ENCODE measurements around the gene ZNF23.

The ZNF23 gene

DNA sequence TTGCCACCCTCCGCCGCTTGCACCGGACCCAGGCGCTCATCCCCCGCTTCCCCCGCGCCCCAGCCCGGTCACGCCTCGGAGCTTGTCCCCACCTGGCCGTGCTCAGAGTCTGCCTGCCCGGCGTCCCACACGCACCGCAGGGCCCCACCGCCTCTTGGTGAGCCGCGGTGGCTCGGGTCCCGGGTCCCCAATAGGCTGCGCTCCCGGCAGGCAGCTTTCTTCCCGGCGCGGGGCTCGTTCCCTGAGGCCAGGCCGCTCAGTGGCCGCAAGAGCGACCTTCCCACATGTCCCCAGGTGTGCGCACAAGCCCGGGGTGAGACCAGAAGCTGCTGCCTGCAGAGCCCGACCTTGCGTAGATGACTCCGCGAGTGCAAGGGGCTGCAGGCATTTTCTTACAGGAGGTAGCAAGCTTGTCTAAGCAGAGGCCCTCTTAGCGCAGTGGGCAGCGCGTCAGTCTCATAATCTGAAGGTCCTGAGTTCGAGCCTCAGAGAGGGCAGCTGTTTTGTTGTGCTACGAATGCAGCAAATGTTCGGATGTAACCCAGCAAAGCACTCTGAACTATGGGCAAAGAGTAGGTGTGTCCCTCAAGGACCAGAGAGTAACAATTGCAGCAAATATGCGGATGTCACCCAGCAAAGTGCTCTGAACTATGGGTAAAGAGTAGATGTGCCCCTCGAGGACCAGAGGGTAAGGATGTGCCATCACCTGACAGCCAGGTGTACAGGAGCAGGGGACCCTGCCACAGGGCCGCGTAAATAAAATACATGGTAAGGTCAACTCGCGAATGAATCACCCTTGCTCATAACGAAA lies 35.8 kb downstream of the ZNF23 start:
- peak; percentile 62 for DNase-seq

DNA sequence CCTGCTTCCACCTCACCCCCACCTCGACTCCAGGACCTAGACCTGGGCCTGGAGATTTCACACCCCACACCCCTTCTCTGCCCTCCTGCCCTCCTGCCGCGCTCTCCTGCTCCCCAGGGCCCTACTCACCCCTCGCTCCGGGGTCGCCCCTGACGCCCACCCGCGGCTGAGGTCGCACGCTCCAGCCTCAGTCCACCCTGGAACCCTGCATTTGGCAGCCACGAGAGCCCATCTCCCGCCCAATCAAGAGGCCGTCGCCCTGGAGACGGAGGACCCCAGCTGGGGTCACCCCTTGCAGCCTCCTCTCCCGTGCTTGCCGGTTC lies 36.3 kb downstream of the ZNF23 start:
- no peak for DNase-seq

DNA sequence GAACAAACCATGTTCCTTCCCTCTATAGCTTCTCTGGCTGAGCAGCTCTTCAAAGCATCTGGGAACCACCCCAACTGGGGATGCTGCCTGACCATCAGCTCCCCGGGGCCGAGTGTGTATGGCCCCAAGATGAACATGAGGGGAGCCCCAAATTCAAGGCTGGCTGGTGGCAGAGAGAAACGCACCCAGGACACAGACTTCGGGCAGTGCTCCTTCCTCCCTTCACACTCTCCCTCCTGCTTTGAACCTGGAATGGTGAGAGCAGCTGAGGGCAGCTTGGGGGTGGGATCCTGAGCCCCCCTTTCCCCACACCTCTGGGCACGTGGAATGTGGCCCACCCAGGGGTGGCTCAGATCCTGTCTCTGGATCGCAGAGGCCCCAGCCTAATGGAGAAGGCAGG lies 37.4 kb downstream of the ZNF23 start:
- no peak for DNase-seq

DNA sequence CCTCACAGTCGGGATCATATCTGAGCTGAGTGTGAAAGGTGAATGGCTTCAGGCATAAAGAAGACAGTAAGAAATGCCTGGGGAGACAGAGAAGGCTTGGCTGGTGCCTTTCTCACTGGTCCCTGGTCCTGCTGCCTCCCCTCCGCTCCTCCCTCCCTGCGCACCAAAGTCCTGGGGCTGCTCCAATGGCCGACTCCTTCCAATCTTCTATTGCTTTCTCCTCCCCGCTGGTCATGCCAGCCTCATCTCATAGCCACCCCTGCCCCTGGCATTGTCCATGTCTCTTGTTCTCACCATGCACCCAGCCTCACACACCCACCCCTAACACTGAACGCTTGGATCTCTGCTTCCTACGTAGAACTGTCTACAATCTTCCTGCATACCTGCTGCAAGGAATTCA lies 38.2 kb downstream of the ZNF23 start:
- no peak for DNase-seq

DNA sequence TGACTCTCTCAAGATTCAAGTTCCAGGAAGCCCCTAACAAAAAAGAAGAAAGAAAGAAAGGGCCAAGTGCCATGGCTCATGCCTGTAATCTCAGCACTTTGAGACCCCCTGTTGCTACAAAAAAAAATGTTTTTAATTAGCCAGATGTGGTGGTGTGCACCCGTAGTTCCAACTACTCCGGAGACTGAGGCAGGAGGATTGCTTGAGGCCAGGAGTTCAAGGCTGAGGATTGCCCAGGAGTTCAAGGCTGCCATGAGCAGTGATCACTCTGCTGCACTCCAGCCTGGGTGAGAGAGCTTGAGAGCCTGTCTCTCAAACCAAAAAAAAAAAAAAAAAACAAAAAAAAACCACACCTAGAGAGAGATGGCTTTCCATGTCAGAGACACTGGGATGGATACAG lies 39.0 kb downstream of the ZNF23 start:
- DNase-seq, result no peak

DNA sequence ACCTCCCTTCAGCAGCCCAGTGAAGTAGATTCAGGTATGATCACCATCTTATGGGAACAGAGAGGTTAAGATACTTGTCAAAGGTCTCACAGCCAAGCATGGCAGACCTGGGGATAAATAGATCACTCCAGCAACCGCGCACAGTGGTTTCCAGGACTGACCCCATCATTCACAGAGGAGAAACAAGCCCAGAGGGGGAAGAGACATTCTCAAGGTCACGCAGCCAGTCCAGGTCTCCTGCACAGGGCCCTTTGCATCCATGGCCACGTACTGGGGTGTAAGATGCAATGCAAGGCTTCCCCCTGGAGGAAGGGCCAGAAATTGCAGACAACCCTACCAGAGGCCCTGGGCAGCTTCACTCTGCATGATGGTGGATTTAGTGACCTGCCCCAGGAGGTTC lies 40.1 kb downstream of the ZNF23 start:
- peak; percentile 32 for DNase-seq

DNA sequence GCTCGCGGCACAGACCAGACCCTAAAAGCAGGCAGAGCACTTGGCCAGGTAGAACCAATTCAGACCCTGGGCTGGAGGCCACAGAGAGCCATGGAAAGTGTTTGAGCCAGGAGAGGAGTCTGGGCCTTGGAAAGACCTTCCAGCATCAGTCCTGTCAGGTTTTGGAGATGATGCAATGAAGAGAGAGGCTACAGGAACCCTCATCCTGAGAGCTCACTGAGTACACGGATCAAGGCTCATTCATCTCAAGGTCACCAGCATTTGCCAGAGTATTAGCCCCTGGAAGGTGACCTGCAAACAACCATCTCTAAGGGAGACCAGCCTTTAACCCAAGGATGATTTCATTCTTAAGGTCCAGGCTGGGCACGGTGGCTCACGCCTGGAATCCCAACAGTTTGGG lies 48.0 kb downstream of the ZNF23 start:
- DNase-seq, result no peak

DNA sequence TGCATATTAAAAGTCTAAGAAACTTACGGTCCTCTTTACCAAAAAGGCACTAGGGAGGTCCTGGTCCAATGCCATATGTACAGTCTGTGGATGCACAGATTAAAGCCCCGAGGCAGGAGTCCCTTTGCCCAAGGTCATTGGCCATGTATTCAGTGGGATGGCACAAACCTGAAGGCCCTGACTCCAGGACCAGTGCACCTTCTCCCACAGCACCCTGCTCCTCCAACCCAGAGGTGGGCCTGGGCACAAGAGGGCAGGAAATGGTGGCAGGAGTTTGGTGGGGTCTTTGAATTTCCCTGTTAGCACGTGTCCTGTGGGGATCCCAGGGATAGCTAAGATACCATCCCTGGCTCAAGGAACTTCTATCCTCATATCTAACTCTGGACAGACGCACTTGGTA lies 48.7 kb downstream of the ZNF23 start:
- DNase-seq, result no peak

DNA sequence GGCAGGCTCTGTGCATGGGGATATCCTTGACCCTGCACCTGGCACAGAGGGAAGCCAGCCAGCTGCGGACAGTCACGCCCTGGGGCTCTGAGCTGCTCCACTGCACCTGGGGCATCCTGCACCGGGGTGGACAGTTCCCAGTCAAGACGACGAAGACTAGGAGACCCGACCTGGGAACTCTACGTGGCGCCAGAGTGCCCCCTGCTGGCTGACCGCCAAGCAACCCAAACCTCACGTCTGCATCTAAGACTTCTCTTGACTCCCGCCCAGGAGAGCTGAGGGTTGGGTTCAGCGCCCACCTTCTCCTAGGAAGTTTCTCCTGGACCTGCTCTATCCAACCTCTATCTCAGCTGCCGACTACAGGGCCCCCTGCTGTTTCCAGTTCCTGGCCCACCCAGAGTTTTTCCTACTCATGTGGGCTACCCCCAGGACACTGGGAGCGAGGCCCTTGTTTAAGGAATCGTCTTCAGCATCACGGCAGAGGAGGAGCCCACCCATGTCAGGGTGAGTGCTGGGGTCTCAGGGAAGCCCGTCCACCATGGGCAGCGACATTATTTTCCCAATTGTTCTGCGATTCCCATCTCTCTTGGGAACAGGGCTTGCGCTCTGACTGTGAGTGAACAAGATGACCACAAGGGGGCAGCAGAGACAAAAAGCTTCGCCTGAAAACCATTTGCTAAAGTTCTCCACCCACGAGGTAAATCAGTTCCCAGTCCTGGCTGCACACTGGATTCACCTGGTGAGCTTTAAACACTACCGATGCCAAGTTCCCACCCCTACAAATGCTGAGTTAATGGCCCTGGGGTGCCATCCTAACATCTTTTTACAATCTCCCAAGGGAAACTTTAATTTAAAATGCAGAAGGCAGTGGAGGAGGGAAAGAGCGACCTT lies 49.5 kb downstream of the ZNF23 start:
- DNase-seq, result peak; percentile 61

DNA sequence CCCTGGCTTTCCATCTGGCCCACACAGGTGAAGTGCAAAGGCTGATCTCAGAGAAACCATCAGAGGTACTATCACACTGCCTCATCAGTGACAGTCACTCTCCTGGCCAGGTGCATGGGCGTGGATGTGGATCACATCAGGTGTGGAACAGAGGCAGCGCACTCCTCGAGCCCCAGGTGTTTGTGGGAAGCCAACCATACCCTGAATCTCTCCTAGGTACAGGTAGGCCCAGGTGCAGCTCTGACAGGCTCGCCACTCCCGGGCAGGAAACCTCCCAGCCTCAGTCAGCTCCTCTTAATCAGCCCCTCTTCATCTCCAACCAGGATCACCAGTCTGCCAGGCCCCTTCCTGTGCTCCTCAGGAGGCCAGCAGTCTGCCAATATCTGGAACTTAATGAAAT lies 51.9 kb downstream of the ZNF23 start:
- no peak for DNase-seq

DNA sequence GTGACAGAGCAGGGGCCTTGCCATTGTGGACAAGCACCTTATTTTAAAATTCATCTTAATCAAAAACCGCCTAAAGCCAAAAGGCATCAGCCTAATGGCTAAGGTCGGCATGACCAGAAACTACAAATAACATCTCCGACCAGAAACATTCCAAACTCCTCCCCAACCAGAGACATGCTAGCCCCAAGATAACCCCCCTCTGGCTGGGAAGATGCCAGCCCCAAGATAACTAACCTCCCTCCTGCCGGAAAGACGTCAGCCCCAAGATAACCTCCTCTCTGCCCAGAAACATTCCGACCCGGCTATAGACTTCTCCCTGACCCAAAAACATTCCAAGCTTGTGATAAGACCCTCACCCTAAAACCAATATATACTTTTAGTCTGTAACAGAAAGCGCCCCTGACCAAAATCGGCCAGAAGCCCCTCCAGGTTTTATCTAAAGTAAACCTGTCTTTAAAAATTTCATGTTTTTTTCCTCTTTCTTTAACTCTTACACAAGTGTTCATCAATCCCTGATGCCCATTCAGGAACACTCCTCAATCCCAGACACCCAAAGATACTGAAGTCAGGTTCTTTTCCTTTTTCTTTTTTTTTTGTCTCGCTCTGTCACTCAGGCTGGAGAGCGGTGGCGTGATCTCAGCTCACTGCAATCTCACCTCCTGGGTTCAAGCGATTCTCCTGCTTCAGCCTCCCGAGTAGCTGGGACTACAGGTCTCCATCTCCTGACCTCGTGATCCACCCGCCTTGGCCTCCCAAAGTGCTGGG lies 52.9 kb downstream of the ZNF23 start:
- DNase-seq, result no peak

DNA sequence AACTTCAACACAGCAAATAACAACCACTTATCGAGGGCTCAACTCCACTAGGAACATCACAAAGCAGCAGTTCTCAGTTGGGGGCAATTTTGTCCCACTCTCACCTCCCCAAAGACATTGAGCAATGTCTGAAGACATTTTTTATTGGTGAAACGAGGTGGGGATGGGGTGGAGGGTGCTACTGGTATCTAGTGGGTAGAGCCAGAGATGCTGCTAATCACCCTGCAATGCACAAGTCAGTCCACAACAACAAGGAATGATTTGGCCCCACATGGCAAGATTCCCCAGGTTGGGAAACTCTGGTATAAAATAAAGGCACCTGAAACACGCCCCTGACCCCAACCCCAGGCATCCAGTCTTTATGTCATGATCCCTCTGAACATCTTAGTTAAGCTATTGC lies 53.5 kb downstream of the ZNF23 start:
- DNase-seq, result no peak

DNA sequence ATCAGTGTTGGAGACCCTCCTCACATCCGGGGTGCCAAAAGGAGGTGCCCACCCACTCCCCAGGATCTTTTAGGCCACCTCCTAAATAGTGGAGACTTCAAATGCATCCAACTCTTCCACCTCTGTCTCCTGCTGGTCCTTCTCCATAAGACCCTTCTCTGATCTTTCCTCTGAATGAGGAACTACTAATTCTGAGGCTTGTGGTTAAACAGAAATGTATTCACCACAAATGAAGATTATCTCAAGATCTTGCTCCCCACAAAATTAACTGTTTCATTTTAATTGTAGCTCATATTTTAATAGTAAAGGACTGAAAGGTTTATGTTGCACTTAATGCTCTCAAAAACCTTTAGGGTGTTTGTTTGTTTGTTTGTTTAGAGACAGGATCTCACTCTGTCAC lies 54.3 kb downstream of the ZNF23 start:
- DNase-seq, result no peak

DNA sequence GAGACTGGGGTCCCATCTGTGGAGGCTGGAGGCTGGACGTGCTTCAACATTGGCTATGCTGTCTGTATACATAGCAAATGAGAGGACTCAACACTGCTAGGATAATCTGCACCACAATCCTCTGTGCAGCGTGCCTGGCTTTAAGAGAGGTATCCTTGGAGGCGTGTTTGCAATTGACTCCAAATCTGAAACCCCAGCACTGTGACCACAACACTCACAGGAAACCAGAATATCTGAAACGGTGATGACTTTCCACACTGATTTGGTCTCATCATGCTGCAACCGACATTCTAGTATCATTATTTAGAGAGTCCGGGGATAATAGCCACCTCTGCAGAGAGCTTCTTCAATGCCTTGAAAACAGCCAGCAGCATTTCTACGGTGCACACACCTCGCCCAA lies 55.3 kb downstream of the ZNF23 start:
- DNase-seq, result no peak

DNA sequence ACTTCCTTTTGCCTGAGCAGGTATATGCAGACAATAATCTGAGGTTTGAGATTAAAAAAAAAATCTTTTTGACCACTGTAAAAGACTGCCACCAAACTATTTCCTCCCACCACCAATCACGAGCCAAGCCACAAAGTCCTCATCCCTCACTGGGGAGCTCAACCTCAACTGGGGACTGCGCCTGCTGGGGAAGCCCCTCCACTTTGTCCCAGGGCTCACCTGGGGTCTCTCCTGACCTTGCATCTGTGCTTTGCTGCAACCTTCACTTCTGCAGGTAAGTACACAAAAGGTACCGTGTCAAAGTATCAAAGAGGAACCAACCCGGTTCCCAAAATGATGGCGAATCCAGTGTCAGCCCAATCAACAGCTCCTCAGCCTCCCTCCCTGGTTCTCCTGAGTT lies 55.7 kb downstream of the ZNF23 start:
- no peak for DNase-seq

DNA sequence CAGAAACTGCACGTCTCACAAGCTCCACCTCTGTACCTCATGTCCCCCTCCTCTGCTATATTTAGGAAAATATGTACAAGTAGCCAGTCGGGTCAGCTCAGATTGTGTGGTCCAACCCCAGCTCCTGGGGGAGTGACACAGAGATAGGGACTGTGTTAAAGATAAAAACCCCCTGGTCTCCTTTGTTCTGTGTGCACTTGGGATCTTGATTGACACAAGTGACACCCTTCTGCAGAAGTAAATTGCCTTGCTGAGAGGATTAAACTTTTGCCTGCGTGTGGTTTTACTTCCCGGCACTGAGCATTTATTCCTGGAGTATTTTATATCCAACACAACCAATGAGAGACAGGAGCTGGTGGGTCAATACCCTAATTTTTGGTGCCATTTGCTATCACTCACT lies 57.7 kb downstream of the ZNF23 start:
- no peak for DNase-seq

DNA sequence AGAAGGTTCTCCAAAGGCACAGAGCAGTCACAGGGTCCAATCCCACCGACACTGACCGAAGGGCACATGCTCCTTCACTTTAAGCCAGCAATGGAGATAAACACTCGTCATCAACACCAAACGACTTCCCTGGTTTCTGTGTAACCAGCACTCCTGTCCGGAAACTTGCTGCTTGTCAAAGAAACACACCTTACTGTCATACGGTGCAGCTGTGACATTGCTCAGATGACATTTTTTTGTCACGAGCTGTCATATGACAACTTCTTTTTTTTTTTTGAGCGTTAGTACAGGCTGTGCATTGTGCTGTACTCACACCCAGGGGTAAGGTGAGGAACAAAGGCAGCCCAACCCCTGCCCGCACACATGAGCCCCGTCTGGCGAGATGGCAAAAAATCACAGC lies 59.4 kb downstream of the ZNF23 start:
- no peak for DNase-seq

DNA sequence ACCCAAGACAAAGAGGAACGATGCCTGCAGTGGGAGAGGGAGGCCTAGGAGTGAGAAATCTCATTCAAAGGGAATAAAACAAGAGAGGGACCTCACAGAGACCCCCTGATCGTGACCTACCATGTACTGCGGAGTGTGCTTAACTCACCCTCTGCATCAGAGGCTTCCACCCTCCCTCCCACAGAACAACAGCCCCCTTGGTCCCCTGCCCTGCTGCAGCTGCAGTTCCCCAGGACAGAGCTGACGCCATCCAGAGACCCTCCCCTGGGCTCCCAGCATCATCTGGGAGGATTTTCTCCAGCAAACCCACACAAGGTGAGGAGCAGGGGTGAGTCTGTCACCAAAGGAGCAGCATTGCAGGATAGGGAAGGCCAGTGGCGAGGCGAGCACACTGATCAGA lies 60.0 kb downstream of the ZNF23 start:
- no peak for DNase-seq

DNA sequence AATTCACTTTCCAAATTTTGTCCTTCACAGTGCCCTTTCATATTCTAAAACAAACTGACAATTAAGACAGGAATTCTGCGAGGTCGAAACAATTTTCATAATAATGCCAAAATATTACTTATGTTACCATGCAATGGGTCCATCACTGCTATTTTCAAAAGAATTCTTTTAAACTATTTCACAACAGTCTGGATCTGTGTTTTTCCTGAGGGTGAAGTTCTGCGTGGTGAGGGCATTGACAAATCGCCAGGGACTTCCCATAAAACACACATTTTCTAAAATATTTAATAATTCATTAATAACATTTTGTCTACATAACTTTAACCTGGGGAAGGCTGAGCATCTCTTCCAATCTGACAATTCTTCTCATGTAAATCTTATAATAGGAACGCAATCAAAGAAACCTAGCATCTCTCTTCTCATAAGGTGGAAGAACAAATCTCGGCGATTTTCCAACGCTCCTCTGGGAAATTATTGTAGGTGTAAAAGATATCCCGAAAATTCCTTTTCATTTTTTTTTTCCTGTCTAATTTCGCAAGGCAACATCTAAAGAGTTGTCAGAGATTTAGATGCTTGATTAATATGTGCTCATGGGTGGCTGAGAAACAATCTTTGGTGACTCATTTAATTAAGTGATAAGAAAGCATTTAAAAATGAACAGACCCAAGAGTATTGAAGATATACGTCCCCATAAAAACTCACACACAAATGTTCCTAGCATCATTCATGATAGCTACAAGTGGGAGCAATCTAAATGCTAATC lies 62.1 kb downstream of the ZNF23 start:
- no peak for DNase-seq
